CD4-positive, alpha-beta T cell treated with Interleukin-15 for 1 hour (primary cell): ENCODE results near the gene KLHL25.
"Not testable (repeated sequence)": the region's sequence is repeated elsewhere in the genome, so short reads cannot be mapped to it uniquely, and the experiment has no call there.

Experiments
- DNase-seq: peaks from one replicate; pipeline ENCODE4 v3.0.0-alpha.2; 2020

Gene KLHL25

GRCh38 chr15:85794598-85795336 is at the start of gene KLHL25:
Gene KLHL25 (minus strand): TSS chr15:85794925. CDS start chr15:85769810, 25,115 bp downstream.
- DNase-seq, result peak; percentile 95

GRCh38 chr15:85840802-85841152 is 46.1 kb upstream of the KLHL25 start:
- DNase-seq, result no peak

GRCh38 chr15:85840079-85840801 is 45.5 kb upstream of the KLHL25 start:
- DNase-seq, result peak; percentile 66

- DNase-seq, result no peak
These were observed 44.9 kb upstream of the KLHL25 start for GRCh38 chr15:85839643-85840042.

GRCh38 chr15:85838655-85839054 is 43.9 kb upstream of the KLHL25 start:
- no peak for DNase-seq

GRCh38 chr15:85837881-85838280 is 43.2 kb upstream of the KLHL25 start:
- DNase-seq, result no peak

GRCh38 chr15:85837011-85837433 is 42.3 kb upstream of the KLHL25 start:
- DNase-seq, result no peak

GRCh38 chr15:85834651-85835050 is 39.9 kb upstream of the KLHL25 start:
- DNase-seq, result no peak

GRCh38 chr15:85832394-85832793 is 37.7 kb upstream of the KLHL25 start:
- DNase-seq, result peak; percentile 29

GRCh38 chr15:85831415-85832113 is 36.8 kb upstream of the KLHL25 start:
- DNase-seq, result no peak

- DNase-seq, result not testable (repeated sequence)
These were observed 35.0 kb upstream of the KLHL25 start for GRCh38 chr15:85829754-85830153.

GRCh38 chr15:85828874-85829273 is 34.1 kb upstream of the KLHL25 start:
- DNase-seq, result no peak

- DNase-seq, result no peak
These were observed 33.4 kb upstream of the KLHL25 start for GRCh38 chr15:85828126-85828525.

GRCh38 chr15:85826756-85827515 is 32.2 kb upstream of the KLHL25 start:
- no peak for DNase-seq

- DNase-seq, result no peak
These were observed 31.0 kb upstream of the KLHL25 start for GRCh38 chr15:85825719-85826118.

- DNase-seq, result no peak
These were observed 30.4 kb upstream of the KLHL25 start for GRCh38 chr15:85825118-85825517.

- DNase-seq, result no peak
These were observed 26.8 kb upstream of the KLHL25 start for GRCh38 chr15:85821545-85821944.

GRCh38 chr15:85819938-85820337 is 25.2 kb upstream of the KLHL25 start:
- no peak for DNase-seq

GRCh38 chr15:85813234-85813633 is 18.5 kb upstream of the KLHL25 start:
- DNase-seq, result no peak

GRCh38 chr15:85810075-85810474 is 15.3 kb upstream of the KLHL25 start:
- DNase-seq, result no peak

GRCh38 chr15:85805420-85805819 is 10.7 kb upstream of the KLHL25 start:
- DNase-seq, result no peak

GRCh38 chr15:85804481-85805170 is 9.9 kb upstream of the KLHL25 start:
- no peak for DNase-seq
